Stimulated activated CD8-positive, alpha-beta memory T cell treated with anti-CD3 and anti-CD28 coated beads, Interleukin-7, amount 100 ng/mL, for 1 hour (primary cell): ENCODE measurements around the gene SERPINI1.

Source experiments
- DNase-seq, 2 donors: peaks; one replicate each; pipeline ENCODE4 v3.0.0-alpha.2; 2020; ENCODE audit warnings: low read depth in 2 of 2

The SERPINI1 gene

GRCh38 chr3:167851171-167851570 is 115.7 kb downstream of the SERPINI1 start:
- no peak for DNase-seq

- no peak for DNase-seq
These were observed 116.2 kb downstream of the SERPINI1 start for GRCh38 chr3:167851749-167852148.

GRCh38 chr3:167852216-167852615 is 116.7 kb downstream of the SERPINI1 start:
- DNase-seq, result no peak

GRCh38 chr3:167854063-167854462 is 118.5 kb downstream of the SERPINI1 start:
- DNase-seq, result no peak

GRCh38 chr3:167854846-167855245 is 119.3 kb downstream of the SERPINI1 start:
- no peak for DNase-seq

- DNase-seq, result no peak
These were observed 119.8 kb downstream of the SERPINI1 start for GRCh38 chr3:167855306-167855705.

- no peak for DNase-seq
These were observed 123.3 kb downstream of the SERPINI1 start for GRCh38 chr3:167858865-167859264.

GRCh38 chr3:167859610-167860009 is 124.1 kb downstream of the SERPINI1 start:
- no peak for DNase-seq

GRCh38 chr3:167861649-167862048 is 126.1 kb downstream of the SERPINI1 start:
- no peak for DNase-seq

- DNase-seq, result no peak
These were observed 126.7 kb downstream of the SERPINI1 start for GRCh38 chr3:167862104-167862730.

GRCh38 chr3:167863811-167864551 is 128.5 kb downstream of the SERPINI1 start:
- no peak for DNase-seq

GRCh38 chr3:167864552-167864874 is 129.0 kb downstream of the SERPINI1 start:
- DNase-seq, result no peak

- DNase-seq, result no peak
These were observed 130.8 kb downstream of the SERPINI1 start for GRCh38 chr3:167866331-167866730.

GRCh38 chr3:167867981-167868380 is 132.5 kb downstream of the SERPINI1 start:
- no peak for DNase-seq

GRCh38 chr3:167870181-167870580 is 134.7 kb downstream of the SERPINI1 start:
- DNase-seq, result no peak

GRCh38 chr3:167870759-167871158 is 135.2 kb downstream of the SERPINI1 start:
- no peak for DNase-seq

GRCh38 chr3:167872032-167872431 is 136.5 kb downstream of the SERPINI1 start:
- no peak for DNase-seq

GRCh38 chr3:167872941-167873340 is 137.4 kb downstream of the SERPINI1 start:
- no peak for DNase-seq

- no peak for DNase-seq
These were observed 139.3 kb downstream of the SERPINI1 start for GRCh38 chr3:167874671-167875372.
